ENCODE results near the gene GLIS2. TPM values are rescaled to one million over a fixed set of nuclear protein-coding genes. Genes with fewer than 3 reads are reported as not detected.

The GLIS2 gene
- total RNA-seq, 6 donors from 2014 or later = 10.5 to 35.2 (median 22.6) TPM

GRCh38 chr16:4388271-4389021 is 72.6 kb downstream of the GLIS2 start:
- no peak for TF ChIP-seq EP300 (IDR thresholded peaks at IDR 0.05)
- Histone ChIP-seq H3K9me3 (no peaks in the 10 kb centered on the region), H3K27ac (peak overlapping the region; percentile 23 to 79 (median 74)), H3K36me3 (peaks cover 4 to 70% (median 50%) of the 10 kb centered on the region in 4 donors), H3K4me1 (peaks cover 15 to 39% (median 34%) of the 10 kb centered on the region in 4 donors), H3K27me3 (no peaks in the 10 kb centered on the region), H3K4me3 (no peak overlapping the region)
- 87% methylated on average over 19 of the region's 19 CpGs; no CpG with 5 or more reads in 1 of the 2 donors for WGBS, 2 donors
- DNase-seq (no peak), ATAC-seq (ENCODE audit: low FRiP score in 2 of 2) (no peak)

Other genes starting within 250 kb of the GLIS2 start
- 10 to 100 TPM; 46.0 to 80.7 (median 68.4) TPM for gene ADCY9, start 199.6 kb upstream of the GLIS2 start, total RNA-seq
- 1 to 10 TPM in 1 of 6 donors, under 1 TPM in 2, not detected in 3; 0.30 to 1.1 (median 0.46) TPM for gene SRL, start 74.0 kb upstream of the GLIS2 start, total RNA-seq
- 10 to 100 TPM in 3 of 6 donors, 1 to 10 TPM in 3; 3.7 to 24.1 (median 8.9) TPM for gene TFAP4, start 43.0 kb upstream of the GLIS2 start, total RNA-seq
- gene PAM16, start 35.3 kb downstream of the GLIS2 start, total RNA-seq = 10 to 100 TPM; 45.5 to 71.8 (median 62.6) TPM
- gene VASN, start 55.8 kb downstream of the GLIS2 start, total RNA-seq = 10 to 100 TPM; 11.4 to 40.6 (median 30.2) TPM
- 100 to 1,000 TPM in 2 of 6 donors, 10 to 100 TPM in 4; 42.9 to 235 (median 69.0) TPM for gene CORO7, start 100.5 kb downstream of the GLIS2 start, total RNA-seq
- gene DNAJA3, start 109.8 kb downstream of the GLIS2 start, total RNA-seq = 10 to 100 TPM; 31.2 to 61.8 (median 36.6) TPM
- gene NMRAL1, start 158.6 kb downstream of the GLIS2 start, total RNA-seq = 10 to 100 TPM; 34.4 to 80.7 (median 43.3) TPM
- 10 to 100 TPM; 22.0 to 93.9 (median 53.8) TPM for gene HMOX2, start 160.3 kb downstream of the GLIS2 start, total RNA-seq
- gene CDIP1, start 222.7 kb downstream of the GLIS2 start, total RNA-seq = 10 to 100 TPM in 5 of 6 donors, 1 to 10 TPM in 1; 7.3 to 27.0 (median 21.9) TPM
- gene C16orf96, start 240.3 kb downstream of the GLIS2 start, total RNA-seq = 1 to 10 TPM in 1 of 6 donors, under 1 TPM in 4, not detected in 1; 0.24 to 1.0 (median 0.46) TPM